Panc1 (cell line): ENCODE results near the gene POU6F1. TPM values are rescaled to one million over a fixed set of nuclear protein-coding genes. Genes with fewer than 3 reads are reported as not detected.
"Not testable (repeated sequence)": the region's sequence is repeated elsewhere in the genome, so short reads cannot be mapped to it uniquely, and the experiment has no call there.

ENCODE experiments used
- ATAC-seq: fragments of 200-7000 bp; cut with Tn5 transposase; 2 replicates; pipeline ENCODE4 v1.9.1; 2020; ENCODE audit warnings: mild to moderate bottlenecking, moderate library complexity
- BruUV-seq: library from RNA; stranded (reverse); fragments of 400-500 nt; replicated peaks from 2 replicates; lab custom pipeline; 2021; lab: Mats Ljungman, UMichigan
- CTCF ChIA-PET: fragments of 300-600 bp; sonication (Branson Sonifier 250); formaldehyde crosslinking; loops from one replicate; lab custom pipeline; 2022; ENCODE audit warnings: antibody characterized with exemption; lab: Charles Lee
- POLR2A ChIA-PET: fragments of 300-600 bp; sonication (Branson Sonifier 250); formaldehyde crosslinking; loops from one replicate; lab custom pipeline; 2022; ENCODE audit warnings: antibody characterized with exemption; lab: Charles Lee
- DNase-seq: peaks from one replicate; pipeline ENCODE4 v3.0.0-alpha.2; 2010; ENCODE audit warnings: low read depth, low spot score
- H3K27ac ChIP-seq: 2 replicates; pipeline ENCODE4 v1.5.1; 2011; ENCODE audit warnings: mild to moderate bottlenecking, low read length, inconsistent platforms
- H3K27me3 ChIP-seq: fragments of 200-500 bp; sonication (Bioruptor generic); 2 replicates; pipeline ENCODE4 v1.6.0; 2014; ENCODE audit warnings: low read length, inconsistent platforms; ENCODE audit not compliant: control insufficient read depth, insufficient read depth
- H3K36me3 ChIP-seq: fragments of 200-500 bp; sonication (Bioruptor generic); 2 replicates; pipeline ENCODE4 v1.5.1; 2014; ENCODE audit warnings: inconsistent platforms, mild to moderate bottlenecking, low read length, moderate library complexity; ENCODE audit not compliant: control insufficient read depth, insufficient read depth
- H3K4me1 ChIP-seq: 2 replicates; pipeline ENCODE4 v1.5.1; 2011; ENCODE audit warnings: inconsistent platforms, mild to moderate bottlenecking, low read length, moderate library complexity; ENCODE audit not compliant: control insufficient read depth, insufficient read depth
- H3K4me3 ChIP-seq, 2 experiments: 2 replicates each; pipeline ENCODE4 v1.5.1; 2011 to 2012; ENCODE audit warnings: low read depth in 2 of 2, low read length in 2 of 2, mild to moderate bottlenecking in 2 of 2, inconsistent platforms in 1 of 2, moderate library complexity in 1 of 2
- H3K9me3 ChIP-seq: fragments of 200-500 bp; sonication (Bioruptor generic); 2 replicates; pipeline ENCODE4 v1.5.1; 2014; ENCODE audit warnings: low read depth, mild to moderate bottlenecking, inconsistent platforms, low read length, moderate library complexity; ENCODE audit not compliant: control insufficient read depth, insufficient read depth
- POLR2AphosphoS5 ChIP-seq: IDR thresholded peaks from 2 replicates; pipeline ENCODE4 v1.6.1; 2012; ENCODE audit warnings: mild to moderate bottlenecking, low read depth, low read length, moderate library complexity
- SIN3A ChIP-seq: IDR thresholded peaks from 2 replicates; pipeline ENCODE4 v1.6.1; 2012; ENCODE audit warnings: low read depth, mild to moderate bottlenecking, low read length, moderate library complexity, borderline replicate concordance; ENCODE audit not compliant: insufficient read depth
- TCF7L2 ChIP-seq: IDR thresholded peaks from 2 replicates; pipeline ENCODE4 v1.6.1; 2011; ENCODE audit warnings: mild to moderate bottlenecking, low read depth, low read length, inconsistent platforms
- in situ Hi-C: cut with HindIII; loops from 2 replicates; pipeline ENCODE4 v1.10.0; 2016; ENCODE audit warnings: low sequenced_read_pairs, low pct_unique_long_range_greater_than_20kb
- intact Hi-C: fragments of 100-400 bp; cut with micrococcal nuclease; formaldehyde crosslinking; loops from one replicate; pipeline ENCODE4 v1.10.0; 2022; ENCODE audit not compliant: unreplicated experiment
- total RNA-seq: library from RNA; stranded (reverse); gene quantifications from one replicate; pipeline ENCODE4 v1.2.1, GENCODE V29; 2021; ENCODE audit not compliant: unreplicated experiment
- TF ChIP-seq, protein P1 (sequence below), 2 experiments: IDR thresholded peaks; 2 replicates each; pipeline ENCODE4 v1.6.1; 2011 to 2012; ENCODE audit warnings: low read depth in 2 of 2, control low read depth in 1 of 2, low read length in 1 of 2, mild to moderate bottlenecking in 1 of 2, moderate library complexity in 1 of 2; ENCODE audit not compliant: insufficient read depth in 1 of 2
- TF ChIP-seq, protein P2 (sequence below): fragments of 450-650 bp; IDR thresholded peaks from 2 replicates; pipeline ENCODE4 v1.5.1; 2017; ENCODE audit warnings: mild to moderate bottlenecking

POU6F1 gene
- total RNA-seq, 1 experiment from 2014 or later = 3.1 TPM

DNA sequence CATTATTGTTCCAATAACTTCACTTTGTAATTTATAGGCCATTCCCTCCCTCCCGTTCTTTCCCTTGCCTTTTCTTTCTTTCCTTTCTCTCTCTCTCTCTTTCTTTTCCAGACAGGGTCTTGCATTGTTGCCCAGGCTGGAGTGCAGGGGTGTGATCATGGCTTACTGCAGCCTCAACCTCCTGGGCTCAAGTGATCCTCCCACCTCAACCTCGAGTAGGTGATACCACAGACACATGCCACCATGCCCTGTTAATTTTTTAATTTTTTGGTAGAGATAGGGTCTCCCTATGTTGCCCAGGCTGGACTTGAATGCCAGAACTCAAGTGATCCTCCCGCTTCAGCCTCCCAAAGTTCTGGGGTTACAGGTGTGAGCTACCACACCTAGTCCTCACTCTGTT, 6.8 kb upstream of the POU6F1 start:
- in situ Hi-C loops = no loop called here
- CTCF ChIA-PET = no interaction called here
- Histone ChIP-seq H3K4me1 (peaks cover 4% of the 10 kb centered on the region; the same call in 1 of the 2 replicates), H3K27ac (no peak overlapping the region), H3K36me3 (no peaks in the 10 kb centered on the region), H3K9me3 (no peaks in the 10 kb centered on the region), H3K4me3 (no peak overlapping the region), H3K27me3 (no peaks in the 10 kb centered on the region)
- no peak for TF ChIP-seq SIN3A
- TF ChIP-seq TCF7L2 = no peak
- TF ChIP-seq POLR2AphosphoS5 = no peak
- TF ChIP-seq, protein P1, sequence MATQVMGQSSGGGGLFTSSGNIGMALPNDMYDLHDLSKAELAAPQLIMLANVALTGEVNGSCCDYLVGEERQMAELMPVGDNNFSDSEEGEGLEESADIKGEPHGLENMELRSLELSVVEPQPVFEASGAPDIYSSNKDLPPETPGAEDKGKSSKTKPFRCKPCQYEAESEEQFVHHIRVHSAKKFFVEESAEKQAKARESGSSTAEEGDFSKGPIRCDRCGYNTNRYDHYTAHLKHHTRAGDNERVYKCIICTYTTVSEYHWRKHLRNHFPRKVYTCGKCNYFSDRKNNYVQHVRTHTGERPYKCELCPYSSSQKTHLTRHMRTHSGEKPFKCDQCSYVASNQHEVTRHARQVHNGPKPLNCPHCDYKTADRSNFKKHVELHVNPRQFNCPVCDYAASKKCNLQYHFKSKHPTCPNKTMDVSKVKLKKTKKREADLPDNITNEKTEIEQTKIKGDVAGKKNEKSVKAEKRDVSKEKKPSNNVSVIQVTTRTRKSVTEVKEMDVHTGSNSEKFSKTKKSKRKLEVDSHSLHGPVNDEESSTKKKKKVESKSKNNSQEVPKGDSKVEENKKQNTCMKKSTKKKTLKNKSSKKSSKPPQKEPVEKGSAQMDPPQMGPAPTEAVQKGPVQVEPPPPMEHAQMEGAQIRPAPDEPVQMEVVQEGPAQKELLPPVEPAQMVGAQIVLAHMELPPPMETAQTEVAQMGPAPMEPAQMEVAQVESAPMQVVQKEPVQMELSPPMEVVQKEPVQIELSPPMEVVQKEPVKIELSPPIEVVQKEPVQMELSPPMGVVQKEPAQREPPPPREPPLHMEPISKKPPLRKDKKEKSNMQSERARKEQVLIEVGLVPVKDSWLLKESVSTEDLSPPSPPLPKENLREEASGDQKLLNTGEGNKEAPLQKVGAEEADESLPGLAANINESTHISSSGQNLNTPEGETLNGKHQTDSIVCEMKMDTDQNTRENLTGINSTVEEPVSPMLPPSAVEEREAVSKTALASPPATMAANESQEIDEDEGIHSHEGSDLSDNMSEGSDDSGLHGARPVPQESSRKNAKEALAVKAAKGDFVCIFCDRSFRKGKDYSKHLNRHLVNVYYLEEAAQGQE (IDR thresholded peaks at IDR 0.05; ENCODE audit: insufficient read depth in 1 of 2, low read depth in 2 of 2, low read length in 1 of 2) = no peak
- TF ChIP-seq, protein P2, sequence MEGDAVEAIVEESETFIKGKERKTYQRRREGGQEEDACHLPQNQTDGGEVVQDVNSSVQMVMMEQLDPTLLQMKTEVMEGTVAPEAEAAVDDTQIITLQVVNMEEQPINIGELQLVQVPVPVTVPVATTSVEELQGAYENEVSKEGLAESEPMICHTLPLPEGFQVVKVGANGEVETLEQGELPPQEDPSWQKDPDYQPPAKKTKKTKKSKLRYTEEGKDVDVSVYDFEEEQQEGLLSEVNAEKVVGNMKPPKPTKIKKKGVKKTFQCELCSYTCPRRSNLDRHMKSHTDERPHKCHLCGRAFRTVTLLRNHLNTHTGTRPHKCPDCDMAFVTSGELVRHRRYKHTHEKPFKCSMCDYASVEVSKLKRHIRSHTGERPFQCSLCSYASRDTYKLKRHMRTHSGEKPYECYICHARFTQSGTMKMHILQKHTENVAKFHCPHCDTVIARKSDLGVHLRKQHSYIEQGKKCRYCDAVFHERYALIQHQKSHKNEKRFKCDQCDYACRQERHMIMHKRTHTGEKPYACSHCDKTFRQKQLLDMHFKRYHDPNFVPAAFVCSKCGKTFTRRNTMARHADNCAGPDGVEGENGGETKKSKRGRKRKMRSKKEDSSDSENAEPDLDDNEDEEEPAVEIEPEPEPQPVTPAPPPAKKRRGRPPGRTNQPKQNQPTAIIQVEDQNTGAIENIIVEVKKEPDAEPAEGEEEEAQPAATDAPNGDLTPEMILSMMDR = no peak
- intact Hi-C loops = no loop called here
- ATAC-seq = no peak
- no peak for DNase-seq
- no TSS peak for BruUV-seq
- POLR2A ChIA-PET = no interaction called here

DNA sequence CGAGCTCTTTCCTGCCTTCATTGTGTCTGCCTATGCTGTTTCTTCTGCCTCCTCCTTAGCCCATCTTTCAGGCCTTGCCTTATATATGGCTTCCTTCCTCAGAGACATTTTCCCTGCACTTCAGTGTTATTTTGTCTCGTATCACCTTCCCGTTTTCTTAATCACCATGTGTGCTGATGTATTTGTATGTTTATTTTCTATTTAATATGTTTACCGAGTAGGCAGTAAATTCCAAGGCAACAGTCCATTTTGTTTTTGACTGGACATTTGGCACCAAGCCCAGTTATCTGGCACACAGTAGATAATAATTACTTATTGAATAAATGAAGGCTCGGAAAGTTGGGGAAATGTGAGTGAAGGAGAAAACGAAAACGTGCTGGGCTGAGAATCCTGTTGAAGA, 4.6 kb upstream of the POU6F1 start:
- POLR2A ChIA-PET = no interaction called here
- Histone ChIP-seq H3K9me3 (no peaks in the 10 kb centered on the region), H3K4me1 (peaks cover 14% of the 10 kb centered on the region), H3K27ac (peak overlapping the region; percentile 25; the same call in 1 of the 2 replicates), H3K36me3 (no peaks in the 10 kb centered on the region), H3K27me3 (no peaks in the 10 kb centered on the region), H3K4me3 (peak overlapping the region in 1 of 2 experiments; percentile 3; a peak in 1 of 4 replicates)
- DNase-seq (no peak), ATAC-seq (no peak)
- no peak for TF ChIP-seq POLR2AphosphoS5
- TF ChIP-seq, protein P2 = no peak
- TF ChIP-seq, protein P1 (IDR thresholded peaks at IDR 0.05; ENCODE audit: insufficient read depth in 1 of 2, low read depth in 2 of 2, low read length in 1 of 2) = no peak
- TF ChIP-seq TCF7L2 = no peak
- TF ChIP-seq SIN3A = no peak
- no TSS peak for BruUV-seq
- CTCF ChIA-PET = no interaction called here
- in situ Hi-C loops (no loop called here), intact Hi-C loops (no loop called here)

DNA sequence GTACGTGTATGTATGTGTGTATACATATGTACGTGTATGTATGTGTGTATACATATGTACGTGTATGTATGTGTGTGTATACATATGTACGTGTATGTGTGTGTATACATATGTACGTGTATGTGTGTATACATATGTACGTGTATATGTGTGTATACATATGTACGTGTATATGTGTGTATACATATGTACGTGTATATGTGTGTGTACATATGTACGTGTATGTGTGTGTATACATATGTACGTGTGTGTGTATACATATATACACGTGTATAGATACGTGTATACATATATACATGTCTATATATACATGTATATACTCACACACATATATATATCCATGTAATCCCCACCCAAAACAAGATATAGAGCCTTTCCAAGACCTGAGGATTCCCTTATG, 2.0 kb upstream of the POU6F1 start:
- ATAC-seq, H3K4me3 ChIP-seq, in situ Hi-C loops, H3K27ac ChIP-seq, H3K36me3 ChIP-seq, H3K27me3 ChIP-seq, DNase-seq, CTCF ChIA-PET, POLR2A ChIA-PET, H3K9me3 ChIP-seq, BruUV-seq: not testable (repeated sequence)
- intact Hi-C loops = loop anchor here (5.0 kb wide), 1 partner anchor 138 kb away; the partner anchor contains the start of gene CSRNP2
- peaks cover 14% of the 10 kb centered on the region for H3K4me1 ChIP-seq
